ENCODE results near the gene HM13. TPM values are rescaled to one million over a fixed set of nuclear protein-coding genes. Genes with fewer than 3 reads are reported as not detected.
A peak's percentile ranks its signal among the peaks of the same experiment; 100 is the strongest.

The HM13 gene
- total and polyA plus RNA-seq, 2 of the 13 experiments (the other 11 are each of a cell fraction or from before 2014, with no cell fraction given) = 118 to 243 TPM

DNA sequence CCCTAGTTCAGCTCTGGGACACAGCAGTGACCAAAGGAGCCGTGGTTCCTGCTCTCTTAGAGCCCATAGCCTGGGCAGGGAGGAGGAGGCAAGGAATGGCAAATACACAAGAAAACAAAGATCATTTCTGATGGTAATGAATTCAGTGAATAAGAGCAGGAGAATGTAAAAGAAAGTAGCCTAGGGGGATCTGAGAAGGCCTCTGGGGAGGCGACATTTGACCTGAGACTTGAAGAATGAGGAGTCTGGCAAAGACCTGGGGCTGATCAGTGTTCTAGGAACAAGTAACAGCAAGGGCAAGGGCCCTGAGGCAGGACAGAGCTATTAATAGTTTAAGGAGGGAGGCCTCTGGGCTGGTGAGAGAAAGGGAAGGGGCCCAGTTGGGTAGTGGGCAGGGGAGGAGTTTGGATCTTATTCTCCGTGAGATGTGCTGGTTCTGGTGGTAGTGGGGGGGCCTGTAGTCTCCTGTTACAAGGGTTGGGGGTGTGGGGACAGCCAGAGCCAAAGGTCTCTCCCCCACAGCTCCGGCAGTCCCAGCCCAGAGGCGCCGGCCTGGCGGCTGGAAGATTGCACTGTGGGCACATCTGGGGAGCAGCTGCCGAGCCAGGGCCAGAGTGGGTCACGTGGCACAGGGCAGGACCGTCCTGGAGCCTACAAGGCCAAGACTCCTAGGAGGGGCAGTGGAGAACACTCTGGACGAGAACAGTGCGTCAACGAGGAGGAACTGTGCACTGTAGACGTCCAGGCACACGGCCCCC is 81.6 kb downstream of the HM13 start (continued):
- TF ChIP-seq ZNF678 (CRISPR knock-in tag; IDR thresholded peaks at IDR 0.05) (no peak), TSC22D2 (CRISPR knock-in tag; IDR thresholded peaks at IDR 0.05; ENCODE audit: borderline replicate concordance) (no peak), NFYC (CRISPR knock-in tag; IDR thresholded peaks at IDR 0.05) (no peak), ZNF792 (CRISPR knock-in tag; IDR thresholded peaks at IDR 0.05) (peak; percentile 86), FOXA1 (IDR thresholded peaks at IDR 0.05) (no peak), FOXA1 (CRISPR knock-in tag; IDR thresholded peaks at IDR 0.05) (no peak; the same call in 1 of the 2 replicates), RCOR2 (CRISPR knock-in tag; IDR thresholded peaks at IDR 0.05) (no peak; the same call in none of the 2 replicates), POLR2G (IDR thresholded peaks at IDR 0.05; ENCODE audit: low read depth, low read length) (peak; percentile 68), SRF (IDR thresholded peaks at IDR 0.05; ENCODE audit: low read depth, low read length) (no peak), DR1 (CRISPR knock-in tag; IDR thresholded peaks at IDR 0.05) (peak; percentile 32; the same call in 1 of the 2 replicates), ZNF781 (CRISPR knock-in tag; IDR thresholded peaks at IDR 0.05; ENCODE audit: borderline replicate concordance, not compliant biosample characterization) (peak; percentile 22), CBX5 (CRISPR knock-in tag; IDR thresholded peaks at IDR 0.05; ENCODE audit: borderline replicate concordance) (peak; percentile 94; the same call in 1 of the 2 replicates), EHMT2 (IDR thresholded peaks at IDR 0.05; ENCODE audit: borderline replicate concordance, low read depth, low read length) (no peak), ESRRA (CRISPR knock-in tag; IDR thresholded peaks at IDR 0.05; ENCODE audit: low read depth) (0 out of 2 replicates have a peak, but pooled peaks have one; percentile 42), CREB1 (IDR thresholded peaks at IDR 0.05) (no peak), CREB1 (CRISPR knock-in tag; IDR thresholded peaks at IDR 0.05) (no peak), ZNF768 (CRISPR knock-in tag; IDR thresholded peaks at IDR 0.05) (peak; percentile 99), SMYD3 (CRISPR knock-in tag; IDR thresholded peaks at IDR 0.05) (0 out of 2 replicates have a peak, but pooled peaks have one; percentile 72), ZNF713 (CRISPR knock-in tag; IDR thresholded peaks at IDR 0.05) (no peak), SMAD3 (CRISPR knock-in tag; IDR thresholded peaks at IDR 0.05) (no peak; the same call in 1 of the 2 replicates), SRY (CRISPR knock-in tag; IDR thresholded peaks at IDR 0.05) (no peak), TCF12 (IDR thresholded peaks at IDR 0.05) (no peak), TCF12 (CRISPR knock-in tag; IDR thresholded peaks at IDR 0.05) (peak; percentile 78; the same call in 1 of the 2 replicates)
- TF ChIP-seq, protein P1, sequence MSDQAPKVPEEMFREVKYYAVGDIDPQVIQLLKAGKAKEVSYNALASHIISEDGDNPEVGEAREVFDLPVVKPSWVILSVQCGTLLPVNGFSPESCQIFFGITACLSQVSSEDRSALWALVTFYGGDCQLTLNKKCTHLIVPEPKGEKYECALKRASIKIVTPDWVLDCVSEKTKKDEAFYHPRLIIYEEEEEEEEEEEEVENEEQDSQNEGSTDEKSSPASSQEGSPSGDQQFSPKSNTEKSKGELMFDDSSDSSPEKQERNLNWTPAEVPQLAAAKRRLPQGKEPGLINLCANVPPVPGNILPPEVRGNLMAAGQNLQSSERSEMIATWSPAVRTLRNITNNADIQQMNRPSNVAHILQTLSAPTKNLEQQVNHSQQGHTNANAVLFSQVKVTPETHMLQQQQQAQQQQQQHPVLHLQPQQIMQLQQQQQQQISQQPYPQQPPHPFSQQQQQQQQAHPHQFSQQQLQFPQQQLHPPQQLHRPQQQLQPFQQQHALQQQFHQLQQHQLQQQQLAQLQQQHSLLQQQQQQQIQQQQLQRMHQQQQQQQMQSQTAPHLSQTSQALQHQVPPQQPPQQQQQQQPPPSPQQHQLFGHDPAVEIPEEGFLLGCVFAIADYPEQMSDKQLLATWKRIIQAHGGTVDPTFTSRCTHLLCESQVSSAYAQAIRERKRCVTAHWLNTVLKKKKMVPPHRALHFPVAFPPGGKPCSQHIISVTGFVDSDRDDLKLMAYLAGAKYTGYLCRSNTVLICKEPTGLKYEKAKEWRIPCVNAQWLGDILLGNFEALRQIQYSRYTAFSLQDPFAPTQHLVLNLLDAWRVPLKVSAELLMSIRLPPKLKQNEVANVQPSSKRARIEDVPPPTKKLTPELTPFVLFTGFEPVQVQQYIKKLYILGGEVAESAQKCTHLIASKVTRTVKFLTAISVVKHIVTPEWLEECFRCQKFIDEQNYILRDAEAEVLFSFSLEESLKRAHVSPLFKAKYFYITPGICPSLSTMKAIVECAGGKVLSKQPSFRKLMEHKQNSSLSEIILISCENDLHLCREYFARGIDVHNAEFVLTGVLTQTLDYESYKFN (CRISPR knock-in tag; conservative IDR thresholded peaks at IDR 0.05) = peak; percentile 84
- TF ChIP-seq, protein P2, sequence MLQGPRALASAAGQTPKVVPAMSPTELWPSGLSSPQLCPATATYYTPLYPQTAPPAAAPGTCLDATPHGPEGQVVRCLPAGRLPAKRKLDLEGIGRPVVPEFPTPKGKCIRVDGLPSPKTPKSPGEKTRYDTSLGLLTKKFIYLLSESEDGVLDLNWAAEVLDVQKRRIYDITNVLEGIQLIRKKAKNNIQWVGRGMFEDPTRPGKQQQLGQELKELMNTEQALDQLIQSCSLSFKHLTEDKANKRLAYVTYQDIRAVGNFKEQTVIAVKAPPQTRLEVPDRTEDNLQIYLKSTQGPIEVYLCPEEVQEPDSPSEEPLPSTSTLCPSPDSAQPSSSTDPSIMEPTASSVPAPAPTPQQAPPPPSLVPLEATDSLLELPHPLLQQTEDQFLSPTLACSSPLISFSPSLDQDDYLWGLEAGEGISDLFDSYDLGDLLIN (CRISPR knock-in tag; IDR thresholded peaks at IDR 0.05; ENCODE audit: borderline replicate concordance) = no peak
- TF ChIP-seq, protein P3, sequence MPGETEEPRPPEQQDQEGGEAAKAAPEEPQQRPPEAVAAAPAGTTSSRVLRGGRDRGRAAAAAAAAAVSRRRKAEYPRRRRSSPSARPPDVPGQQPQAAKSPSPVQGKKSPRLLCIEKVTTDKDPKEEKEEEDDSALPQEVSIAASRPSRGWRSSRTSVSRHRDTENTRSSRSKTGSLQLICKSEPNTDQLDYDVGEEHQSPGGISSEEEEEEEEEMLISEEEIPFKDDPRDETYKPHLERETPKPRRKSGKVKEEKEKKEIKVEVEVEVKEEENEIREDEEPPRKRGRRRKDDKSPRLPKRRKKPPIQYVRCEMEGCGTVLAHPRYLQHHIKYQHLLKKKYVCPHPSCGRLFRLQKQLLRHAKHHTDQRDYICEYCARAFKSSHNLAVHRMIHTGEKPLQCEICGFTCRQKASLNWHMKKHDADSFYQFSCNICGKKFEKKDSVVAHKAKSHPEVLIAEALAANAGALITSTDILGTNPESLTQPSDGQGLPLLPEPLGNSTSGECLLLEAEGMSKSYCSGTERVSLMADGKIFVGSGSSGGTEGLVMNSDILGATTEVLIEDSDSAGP (CRISPR knock-in tag; IDR thresholded peaks at IDR 0.05; ENCODE audit: borderline replicate concordance) = peak; percentile 65

Data from HepG2 (cell line).